GM19043 (cell line): Measurements from ENCODE around the gene MACROH2A2.
"Not testable (repeated sequence)": the region's sequence is repeated elsewhere in the genome, so short reads cannot be mapped to it uniquely, and the experiment has no call there.

ENCODE experiments used
- ATAC-seq: cut with Tn5 transposase; IDR thresholded peaks from one replicate; pipeline ENCODE4 v1.9.1; 2021; ENCODE audit warnings: low read depth; ENCODE audit not compliant: unreplicated experiment

The MACROH2A2 gene

GRCh38 chr10:70066190-70066589 is 13.5 kb downstream of the MACROH2A2 start:
- no peak for ATAC-seq

DNA sequence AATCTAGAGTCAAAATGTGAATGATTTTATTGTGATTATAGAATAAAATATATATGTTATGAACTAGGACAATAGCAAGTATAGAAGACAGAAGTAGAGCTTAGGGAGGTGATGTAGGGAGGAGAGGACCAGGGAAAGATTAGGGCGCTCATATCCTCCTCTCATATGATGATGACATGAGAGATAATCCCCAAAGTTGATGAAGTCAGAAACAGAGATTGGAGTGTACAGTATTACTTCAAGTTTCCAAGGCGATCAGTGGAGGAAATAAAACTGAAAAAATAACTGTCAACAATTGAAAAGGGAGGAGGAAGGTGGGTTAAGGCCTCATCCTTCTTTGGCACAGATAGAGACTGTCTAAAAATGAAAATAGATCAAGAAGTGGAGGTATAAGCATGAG is 14.9 kb downstream of the MACROH2A2 start:
- ATAC-seq, result no peak

- no peak for ATAC-seq
Observed at GRCh38 chr10:70068925-70069324, 16.3 kb downstream of the MACROH2A2 start.

DNA sequence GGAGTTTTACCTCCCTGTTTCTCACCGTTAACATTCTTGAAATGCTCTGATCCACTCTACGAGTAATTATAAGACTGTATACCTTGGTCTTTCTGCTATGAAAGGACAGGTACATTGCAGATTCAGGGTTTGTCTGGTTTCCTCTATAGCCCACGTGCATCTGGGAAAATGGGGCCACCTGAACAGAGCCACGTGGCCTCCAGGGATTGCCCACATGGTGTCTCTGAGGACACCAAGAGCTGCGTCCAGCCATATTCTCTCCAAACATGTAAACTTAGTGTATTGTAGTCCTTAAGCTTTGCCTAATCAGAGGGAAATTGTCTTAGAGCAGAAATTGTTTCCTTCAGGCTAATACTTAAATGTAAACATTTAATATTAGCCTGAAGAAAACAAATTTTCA is 16.7 kb downstream of the MACROH2A2 start:
- ATAC-seq, result no peak

GRCh38 chr10:70070834-70071233 is 18.2 kb downstream of the MACROH2A2 start:
- no peak for ATAC-seq

DNA sequence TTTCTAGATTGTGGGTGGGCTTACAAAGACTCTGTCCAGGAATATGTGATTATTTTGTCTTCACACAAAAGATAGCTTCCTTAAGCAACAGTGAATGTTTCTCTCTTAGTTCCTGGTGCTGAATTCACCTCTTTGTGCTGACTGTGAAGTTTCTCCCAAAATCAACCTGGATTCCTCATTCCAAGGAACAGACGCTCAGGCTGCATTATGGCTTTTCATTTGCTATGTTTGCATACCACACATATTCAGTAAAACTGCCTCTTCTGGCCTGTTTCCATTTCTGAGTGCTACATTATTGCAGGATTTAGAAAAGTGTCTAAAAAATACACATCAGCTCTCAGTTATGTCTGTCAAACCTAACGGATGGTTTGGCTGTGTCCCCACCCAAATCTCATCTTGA is 21.5 kb downstream of the MACROH2A2 start:
- ATAC-seq, result no peak

GRCh38 chr10:70074971-70075370 is 22.3 kb downstream of the MACROH2A2 start:
- no peak for ATAC-seq

DNA sequence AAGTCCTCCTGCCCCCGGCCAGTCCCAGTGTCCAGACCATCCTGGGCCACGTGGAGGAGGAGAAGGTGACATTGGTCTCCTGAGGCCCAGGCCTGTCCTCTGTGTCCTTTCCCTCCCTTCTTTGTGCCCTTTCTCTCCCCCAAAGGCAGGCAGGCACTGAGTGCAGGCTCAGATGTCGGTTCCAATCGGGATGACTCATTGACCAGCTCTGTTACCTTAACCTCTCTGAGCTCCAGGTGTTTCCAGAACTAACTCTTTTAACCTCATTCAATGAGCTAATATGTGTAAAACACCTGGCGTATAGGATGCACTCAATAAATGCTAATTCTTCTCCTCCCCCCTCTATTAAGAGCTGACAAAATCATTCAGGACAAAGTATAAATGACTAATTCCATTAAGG is 25.7 kb downstream of the MACROH2A2 start:
- no peak for ATAC-seq

DNA sequence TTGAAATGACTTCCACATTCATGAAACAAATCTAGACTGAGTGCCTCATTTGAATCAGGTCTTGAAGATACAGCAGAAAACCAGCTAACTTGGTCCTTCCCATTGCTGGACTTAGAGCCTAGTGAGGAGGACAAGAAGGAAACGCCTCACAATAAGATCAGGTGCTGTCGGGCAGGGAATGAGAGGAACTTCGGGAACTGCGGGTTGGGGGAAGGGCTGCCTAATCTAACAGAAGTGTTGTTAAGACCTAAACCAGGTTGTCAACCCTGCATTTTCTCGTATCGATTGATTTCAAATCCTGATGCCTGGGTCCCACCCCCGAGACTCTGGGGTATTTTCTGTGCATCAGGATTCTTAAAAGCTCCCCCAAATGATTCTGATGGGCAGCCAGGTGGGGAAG is 26.3 kb downstream of the MACROH2A2 start:
- ATAC-seq, result no peak

GRCh38 chr10:70080789-70081188 is 28.1 kb downstream of the MACROH2A2 start:
- ATAC-seq, result not testable (repeated sequence)

DNA sequence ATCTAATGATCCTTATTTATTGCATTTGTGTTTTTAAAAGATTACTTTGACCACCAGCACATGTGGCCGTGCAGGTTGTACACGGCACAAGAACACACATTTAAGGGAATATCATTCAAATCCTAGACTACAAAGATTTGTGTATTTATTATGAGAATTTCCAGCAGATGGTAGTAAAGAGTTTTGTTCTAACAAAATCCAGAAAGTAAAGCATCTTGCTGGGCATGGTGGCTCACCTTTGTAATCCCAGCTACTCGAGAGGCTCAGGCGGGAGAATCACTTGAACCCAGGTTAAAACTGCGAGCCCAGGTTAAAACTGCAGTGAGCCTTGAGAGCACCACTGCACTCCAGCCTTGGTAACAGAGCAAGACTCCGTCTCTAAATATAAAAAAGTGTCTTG is 31.5 kb downstream of the MACROH2A2 start:
- ATAC-seq, result no peak

GRCh38 chr10:70085975-70086613 is 33.4 kb downstream of the MACROH2A2 start:
- no peak for ATAC-seq

DNA sequence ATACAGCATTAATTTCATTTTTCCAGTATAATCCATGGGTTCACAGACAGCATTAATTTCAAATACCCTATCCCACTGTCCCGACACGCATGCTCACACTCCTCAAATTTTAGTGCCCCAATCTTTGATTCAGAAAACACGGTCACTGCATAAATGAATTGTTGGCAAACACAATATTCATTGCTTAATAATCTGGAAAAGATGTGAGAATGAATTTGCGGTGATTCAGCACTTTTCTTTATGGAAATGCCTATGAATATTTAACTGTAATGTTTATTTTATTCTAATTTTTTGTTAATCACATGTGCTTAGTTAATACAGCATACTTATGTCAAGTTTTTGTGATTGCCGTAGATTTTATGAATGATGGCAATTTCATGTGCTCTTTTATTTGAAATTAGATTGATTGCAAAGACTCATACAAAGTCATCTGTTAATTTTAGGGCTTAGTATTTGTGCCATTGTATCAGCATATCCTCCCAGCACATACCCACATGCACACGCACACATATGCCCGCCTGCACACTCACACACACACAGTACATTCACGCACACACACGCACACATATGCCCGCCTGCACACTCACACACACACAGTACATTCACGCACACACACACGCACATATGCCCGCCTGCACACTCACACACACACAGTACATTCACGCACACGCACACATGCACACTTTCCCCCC is 35.1 kb downstream of the MACROH2A2 start:
- no peak for ATAC-seq

DNA sequence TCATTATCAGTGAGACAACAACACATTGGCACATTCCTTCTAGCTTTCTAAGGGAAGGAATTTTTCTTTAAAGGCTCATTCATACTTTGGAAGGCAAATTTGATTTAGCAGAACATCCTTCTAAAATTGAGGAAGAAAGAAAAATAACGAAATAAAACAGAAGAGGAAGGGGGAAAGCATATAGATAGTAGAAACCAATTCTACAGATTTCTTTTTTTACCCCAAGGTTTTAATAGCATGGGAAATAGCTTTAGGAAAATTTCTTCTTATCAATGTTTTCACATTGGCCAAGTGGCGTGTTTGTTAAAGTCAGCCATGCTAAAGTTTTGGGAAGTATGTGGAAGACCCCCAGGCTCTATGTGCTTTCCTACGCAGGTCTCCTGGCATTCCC is 35.7 kb downstream of the MACROH2A2 start:
- no peak for ATAC-seq

DNA sequence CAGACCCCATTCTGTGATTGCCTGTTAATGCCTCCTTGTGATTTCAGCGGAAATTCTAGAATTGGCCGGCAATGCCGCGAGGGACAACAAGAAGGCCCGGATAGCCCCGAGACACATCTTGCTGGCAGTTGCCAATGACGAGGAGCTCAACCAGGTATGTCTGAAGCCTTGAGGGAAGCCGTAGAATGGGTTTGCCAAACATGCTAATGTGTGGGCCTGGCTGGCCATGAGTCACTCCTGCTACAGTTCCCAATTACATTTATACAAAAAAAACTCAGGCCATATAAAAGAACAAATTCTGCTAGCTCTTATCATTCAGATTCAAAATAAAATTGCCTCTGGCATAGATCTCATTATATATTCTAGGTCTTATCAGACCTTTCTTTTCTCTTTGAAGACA is 37.4 kb downstream of the MACROH2A2 start:
- ATAC-seq, result no peak

- no peak for ATAC-seq
Observed at GRCh38 chr10:70090951-70091350, 38.3 kb downstream of the MACROH2A2 start.

DNA sequence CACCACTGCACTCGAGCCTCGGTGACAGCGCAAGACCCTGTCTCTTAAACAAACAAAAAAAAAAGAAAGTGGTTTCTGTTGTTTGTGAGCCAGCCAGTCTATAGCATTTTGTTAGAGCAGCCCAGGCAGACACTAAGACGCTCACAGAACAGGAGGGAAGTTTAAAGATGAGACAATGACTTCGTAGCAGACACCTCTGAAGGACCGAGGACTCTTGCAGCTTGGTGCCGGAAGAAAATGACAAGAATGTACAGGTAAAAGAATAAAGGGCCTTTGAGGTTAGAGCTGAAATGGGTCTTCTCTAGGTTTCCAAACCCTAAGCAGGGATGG is 39.7 kb downstream of the MACROH2A2 start:
- no peak for ATAC-seq

- no peak for ATAC-seq
Observed at GRCh38 chr10:70093335-70093944, 40.8 kb downstream of the MACROH2A2 start.

- no peak for ATAC-seq
Observed at GRCh38 chr10:70094250-70094649, 41.6 kb downstream of the MACROH2A2 start.

GRCh38 chr10:70096016-70096704 is 43.5 kb downstream of the MACROH2A2 start:
- ATAC-seq, result no peak

DNA sequence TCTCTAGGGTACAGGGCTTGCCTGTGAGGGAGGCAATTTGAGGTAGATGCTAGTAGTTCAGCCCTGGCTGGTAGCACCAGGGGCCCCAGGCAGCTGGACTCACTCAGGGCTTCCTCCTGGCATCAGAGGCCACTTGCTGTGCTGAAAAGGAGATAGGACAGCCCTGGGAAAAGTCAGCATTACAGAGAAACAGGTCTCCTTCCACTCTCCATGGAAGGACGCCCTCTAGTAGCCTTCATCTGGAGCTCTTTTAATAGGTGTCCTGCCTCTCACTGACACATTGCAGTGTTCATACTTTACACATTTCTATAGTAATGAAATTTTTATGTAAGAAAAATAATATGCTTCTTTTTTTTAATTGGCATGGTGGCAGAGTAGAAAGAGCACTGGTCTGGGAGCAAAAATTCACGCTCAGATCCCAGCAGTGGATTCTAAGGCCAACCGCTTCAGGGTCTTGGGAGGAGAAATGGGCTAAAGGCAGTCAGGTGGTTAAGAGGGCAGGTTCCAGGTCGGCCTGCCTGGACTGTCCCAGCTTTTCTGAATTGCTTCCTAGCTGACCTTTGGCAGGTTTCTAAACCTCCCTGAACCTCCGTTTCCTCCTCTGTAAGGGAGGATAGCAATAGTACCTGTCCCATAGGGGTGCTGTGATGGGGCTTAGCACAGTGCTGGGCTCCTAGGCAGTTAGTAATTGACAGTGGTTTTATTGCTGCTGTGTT is 44.2 kb downstream of the MACROH2A2 start:
- ATAC-seq, result no peak
